H1 (cell line): ENCODE results near the gene SLC35G6.

Source experiments
- POLR2A ChIP-seq, 2 experiments: IDR thresholded peaks; 1 replicate in 1 of 2; 2 replicates in 1 of 2; pipeline ENCODE4 v1.6.1; 2011; ENCODE audit warnings: low read depth in 2 of 2, low read length in 2 of 2, mild to moderate bottlenecking in 2 of 2; ENCODE audit errors: control extremely low read depth in 1 of 2
- TCF12 ChIP-seq: IDR thresholded peaks from 2 replicates; pipeline ENCODE4 v1.6.1; 2011; ENCODE audit warnings: low read depth, mild to moderate bottlenecking, low read length
- TF ChIP-seq, protein P1 (sequence below), 3 experiments: IDR thresholded peaks; 1 replicate in 2 of 3; 2 replicates in 1 of 3; pipeline versions ENCODE4 v1.5.1 to v1.6.1; 2011; ENCODE audit warnings: low read length in 3 of 3, mild to moderate bottlenecking in 3 of 3, inconsistent platforms in 2 of 3, low read depth in 1 of 3, moderate library complexity in 1 of 3; ENCODE audit not compliant: insufficient read depth in 1 of 3; ENCODE audit errors: control extremely low read depth in 1 of 3

DNA sequence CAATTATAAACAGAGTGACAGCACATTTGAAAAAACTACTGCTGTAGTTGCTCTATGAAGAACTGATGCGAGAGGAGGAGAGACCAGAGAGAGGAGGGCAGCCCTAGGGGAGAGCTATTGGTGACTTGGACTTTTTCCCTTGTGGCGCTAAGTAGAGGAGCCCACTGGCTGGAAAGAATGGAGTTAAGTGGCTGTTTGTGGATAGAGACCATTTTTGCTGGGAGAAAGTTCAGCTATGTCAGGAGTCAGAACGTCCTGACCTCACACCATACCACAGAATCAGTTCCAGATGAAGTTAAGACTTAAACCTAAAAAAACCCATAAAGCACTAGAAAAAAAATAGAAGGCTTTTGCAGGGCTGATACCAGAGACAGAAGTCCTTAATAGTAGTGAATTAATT lies 4.9 kb downstream of the SLC35G6 start:
- no peak; a peak in 1 of 3 replicates for TF ChIP-seq POLR2A (IDR thresholded peaks at IDR 0.05; ENCODE audit: control extremely low read depth in 1 of 2, low read depth in 2 of 2, low read length in 2 of 2)
- no peak for TF ChIP-seq TCF12
- TF ChIP-seq, protein P1, sequence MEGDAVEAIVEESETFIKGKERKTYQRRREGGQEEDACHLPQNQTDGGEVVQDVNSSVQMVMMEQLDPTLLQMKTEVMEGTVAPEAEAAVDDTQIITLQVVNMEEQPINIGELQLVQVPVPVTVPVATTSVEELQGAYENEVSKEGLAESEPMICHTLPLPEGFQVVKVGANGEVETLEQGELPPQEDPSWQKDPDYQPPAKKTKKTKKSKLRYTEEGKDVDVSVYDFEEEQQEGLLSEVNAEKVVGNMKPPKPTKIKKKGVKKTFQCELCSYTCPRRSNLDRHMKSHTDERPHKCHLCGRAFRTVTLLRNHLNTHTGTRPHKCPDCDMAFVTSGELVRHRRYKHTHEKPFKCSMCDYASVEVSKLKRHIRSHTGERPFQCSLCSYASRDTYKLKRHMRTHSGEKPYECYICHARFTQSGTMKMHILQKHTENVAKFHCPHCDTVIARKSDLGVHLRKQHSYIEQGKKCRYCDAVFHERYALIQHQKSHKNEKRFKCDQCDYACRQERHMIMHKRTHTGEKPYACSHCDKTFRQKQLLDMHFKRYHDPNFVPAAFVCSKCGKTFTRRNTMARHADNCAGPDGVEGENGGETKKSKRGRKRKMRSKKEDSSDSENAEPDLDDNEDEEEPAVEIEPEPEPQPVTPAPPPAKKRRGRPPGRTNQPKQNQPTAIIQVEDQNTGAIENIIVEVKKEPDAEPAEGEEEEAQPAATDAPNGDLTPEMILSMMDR (IDR thresholded peaks at IDR 0.05; ENCODE audit: control extremely low read depth in 1 of 3, insufficient read depth in 1 of 3, low read depth in 1 of 3, low read length in 3 of 3), result no peak
